ENCODE results near the gene FLCN.

Gene FLCN

GRCh38 chr17:17182598-17183136 lies 54.3 kb downstream of the FLCN start:
- DNase-seq = no peak

- no peak for DNase-seq
Measured at GRCh38 chr17:17181666-17182597, 55.0 kb downstream of the FLCN start.

- no peak for DNase-seq
Measured at GRCh38 chr17:17180741-17181525, 56.0 kb downstream of the FLCN start.

- no peak for DNase-seq
Measured at GRCh38 chr17:17180141-17180603, 56.8 kb downstream of the FLCN start.

GRCh38 chr17:17179371-17179827 lies 57.6 kb downstream of the FLCN start:
- no peak for DNase-seq

GRCh38 chr17:17177176-17177575 lies 59.8 kb downstream of the FLCN start:
- DNase-seq = no peak

GRCh38 chr17:17176341-17176740 lies 60.6 kb downstream of the FLCN start:
- no peak for DNase-seq

GRCh38 chr17:17175917-17176316 lies 61.1 kb downstream of the FLCN start:
- no peak for DNase-seq

GRCh38 chr17:17175340-17175739 lies 61.6 kb downstream of the FLCN start:
- no peak for DNase-seq

GRCh38 chr17:17173921-17174320 lies 63.0 kb downstream of the FLCN start:
- DNase-seq = no peak

GRCh38 chr17:17172990-17173389 lies 64.0 kb downstream of the FLCN start:
- no peak for DNase-seq

- no peak for DNase-seq
Measured at GRCh38 chr17:17172001-17172939, 64.7 kb downstream of the FLCN start.

GRCh38 chr17:17171186-17171585 lies 65.8 kb downstream of the FLCN start:
- no peak for DNase-seq

GRCh38 chr17:17170346-17170985 lies 66.5 kb downstream of the FLCN start:
- no peak for DNase-seq

GRCh38 chr17:17169396-17169795 lies 67.6 kb downstream of the FLCN start:
- DNase-seq = no peak

GRCh38 chr17:17168401-17168800 lies 68.6 kb downstream of the FLCN start:
- DNase-seq = no peak

GRCh38 chr17:17167986-17168385 lies 69.0 kb downstream of the FLCN start:
- DNase-seq = no peak

GRCh38 chr17:17167356-17167755 lies 69.6 kb downstream of the FLCN start:
- no peak for DNase-seq

- DNase-seq = no peak
Measured at GRCh38 chr17:17166446-17166845, 70.5 kb downstream of the FLCN start.

GRCh38 chr17:17165666-17166308 lies 71.2 kb downstream of the FLCN start:
- DNase-seq = no peak

- DNase-seq = no peak
Measured at GRCh38 chr17:17164676-17165075, 72.3 kb downstream of the FLCN start.
